VCaP (cell line): ENCODE results near the gene NCOR2.

Experiments used
- H3K27ac ChIP-seq: fragments of 450-650 bp; 2 replicates; pipeline ENCODE4 v1.5.1; 2017
- TF ChIP-seq, protein P1 (sequence below): fragments of 450-650 bp; conservative IDR thresholded peaks from 2 replicates; pipeline ENCODE4 v1.5.1; 2017; ENCODE audit warnings: mild to moderate bottlenecking, moderate library complexity

NCOR2 gene

DNA sequence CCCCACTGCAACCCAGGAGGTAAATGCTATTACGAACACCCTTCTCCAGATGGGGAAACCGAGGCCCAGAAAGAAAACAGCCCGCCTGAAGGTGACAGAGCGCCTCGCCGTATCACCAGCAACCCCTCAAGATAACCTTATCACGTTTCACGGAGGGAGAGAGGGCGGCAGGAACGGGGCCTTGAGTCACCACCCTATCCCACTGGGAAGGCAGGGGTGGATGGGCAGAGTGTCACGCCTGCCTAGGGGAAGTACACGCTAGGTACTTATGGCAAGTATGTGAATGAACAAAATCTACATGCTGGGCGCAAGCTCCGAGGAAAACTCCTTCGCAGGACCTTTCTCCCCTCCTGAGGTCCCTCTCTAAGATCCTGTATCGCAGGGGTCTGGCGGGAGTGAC lies 17.8 kb downstream of the NCOR2 start:
- TF ChIP-seq, protein P1, sequence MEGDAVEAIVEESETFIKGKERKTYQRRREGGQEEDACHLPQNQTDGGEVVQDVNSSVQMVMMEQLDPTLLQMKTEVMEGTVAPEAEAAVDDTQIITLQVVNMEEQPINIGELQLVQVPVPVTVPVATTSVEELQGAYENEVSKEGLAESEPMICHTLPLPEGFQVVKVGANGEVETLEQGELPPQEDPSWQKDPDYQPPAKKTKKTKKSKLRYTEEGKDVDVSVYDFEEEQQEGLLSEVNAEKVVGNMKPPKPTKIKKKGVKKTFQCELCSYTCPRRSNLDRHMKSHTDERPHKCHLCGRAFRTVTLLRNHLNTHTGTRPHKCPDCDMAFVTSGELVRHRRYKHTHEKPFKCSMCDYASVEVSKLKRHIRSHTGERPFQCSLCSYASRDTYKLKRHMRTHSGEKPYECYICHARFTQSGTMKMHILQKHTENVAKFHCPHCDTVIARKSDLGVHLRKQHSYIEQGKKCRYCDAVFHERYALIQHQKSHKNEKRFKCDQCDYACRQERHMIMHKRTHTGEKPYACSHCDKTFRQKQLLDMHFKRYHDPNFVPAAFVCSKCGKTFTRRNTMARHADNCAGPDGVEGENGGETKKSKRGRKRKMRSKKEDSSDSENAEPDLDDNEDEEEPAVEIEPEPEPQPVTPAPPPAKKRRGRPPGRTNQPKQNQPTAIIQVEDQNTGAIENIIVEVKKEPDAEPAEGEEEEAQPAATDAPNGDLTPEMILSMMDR, result no peak
- peak overlapping the region; percentile 54; the same call in 1 of the 2 replicates for H3K27ac ChIP-seq

GRCh38 chr12:124548854-124549378 lies 18.5 kb downstream of the NCOR2 start:
- TF ChIP-seq, protein P1, result no peak
- peak overlapping the region; percentile 12; the same call in 1 of the 2 replicates for H3K27ac ChIP-seq

DNA sequence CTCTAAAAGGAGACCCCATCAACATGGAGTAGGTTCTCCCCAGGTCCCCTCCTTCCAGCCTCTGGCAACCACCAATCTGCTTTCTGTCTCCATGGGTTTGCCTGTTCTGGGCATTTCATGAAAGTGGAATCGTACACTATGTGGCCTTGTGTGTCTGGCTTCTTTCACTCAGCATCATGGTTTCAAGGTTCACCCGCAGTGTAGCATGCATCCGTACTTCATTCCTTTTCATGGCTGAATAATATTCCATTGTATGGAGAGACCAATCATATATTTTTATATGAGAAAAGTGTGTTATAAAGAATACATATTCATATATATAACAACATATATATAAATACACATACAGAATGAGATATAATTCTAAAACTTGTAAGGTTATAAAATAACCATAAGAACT lies 19.8 kb downstream of the NCOR2 start:
- no peak overlapping the region for H3K27ac ChIP-seq
- TF ChIP-seq, protein P1, result no peak

GRCh38 chr12:124545508-124546418 lies 21.6 kb downstream of the NCOR2 start:
- TF ChIP-seq, protein P1, result no peak
- H3K27ac ChIP-seq, result peak overlapping the region; percentile 3; the same call in 1 of the 2 replicates

DNA sequence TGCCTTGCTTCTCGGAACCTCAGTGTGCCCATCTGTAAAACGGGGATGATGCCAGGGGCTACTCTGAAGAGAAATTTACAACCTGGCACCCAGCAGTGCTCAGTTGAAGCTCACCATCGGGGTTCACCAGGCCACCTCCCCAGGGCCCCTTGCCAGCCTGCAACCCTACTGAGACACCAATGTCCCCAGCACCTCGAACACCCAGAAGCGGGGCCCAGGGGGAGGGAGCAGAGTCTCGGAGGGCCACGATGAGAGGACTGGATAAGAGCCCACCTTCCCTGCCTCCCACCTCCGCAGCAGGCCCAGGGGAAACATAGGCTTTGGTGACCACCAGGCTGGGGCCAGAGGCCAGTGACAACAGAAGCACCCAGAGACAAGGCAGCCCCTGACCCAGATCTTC lies 22.4 kb downstream of the NCOR2 start:
- H3K27ac ChIP-seq, result no peak overlapping the region; the same call in 1 of the 2 replicates

DNA sequence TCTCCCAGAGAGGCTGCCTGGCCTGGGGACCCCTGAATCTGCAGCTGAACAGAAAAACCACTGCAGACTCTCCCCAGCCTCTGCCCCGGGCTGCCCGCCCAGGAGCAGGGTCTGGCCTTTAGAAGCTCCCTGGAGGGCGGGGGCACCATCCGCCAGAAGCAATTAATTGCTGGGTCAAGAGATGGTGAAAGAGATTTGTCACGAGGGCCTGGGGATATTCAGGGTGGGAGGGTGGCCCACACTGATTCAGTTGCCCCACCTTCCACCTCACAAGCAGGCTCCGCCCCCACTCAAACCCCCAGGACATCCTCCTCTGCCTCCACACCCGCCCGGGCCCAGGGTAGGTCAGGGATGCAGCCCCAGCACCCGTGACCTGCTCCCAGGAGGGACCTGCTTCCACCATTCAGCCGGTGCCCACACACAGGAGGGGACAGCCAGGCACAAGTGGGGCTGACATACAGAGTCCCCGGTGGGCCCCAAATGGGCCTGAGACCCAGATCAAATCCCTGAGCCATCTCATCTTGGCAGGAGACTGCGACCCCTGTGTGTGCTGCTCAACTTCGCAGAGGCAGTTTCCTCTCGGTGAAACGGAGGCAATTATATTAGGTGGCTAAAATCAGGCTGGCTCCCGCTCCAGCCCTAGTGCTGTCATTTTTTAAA lies 23.0 kb downstream of the NCOR2 start:
- H3K27ac ChIP-seq, result no peak overlapping the region; the same call in 1 of the 2 replicates
- TF ChIP-seq, protein P1, result no peak

More for the DNA sequence above, 22.4 kb downstream of the NCOR2 start:
- TF ChIP-seq, protein P1, result no peak
